ENCODE results near the gene NOL11. TPM values are rescaled to one million over a fixed set of nuclear protein-coding genes. Genes with fewer than 3 reads are reported as not detected.

Gene NOL11
- total and polyA plus RNA-seq, 2 of the 8 experiments (the other 6 are each of a cell fraction or from before 2014, with no cell fraction given) = 58.0 to 97.2 TPM

DNA sequence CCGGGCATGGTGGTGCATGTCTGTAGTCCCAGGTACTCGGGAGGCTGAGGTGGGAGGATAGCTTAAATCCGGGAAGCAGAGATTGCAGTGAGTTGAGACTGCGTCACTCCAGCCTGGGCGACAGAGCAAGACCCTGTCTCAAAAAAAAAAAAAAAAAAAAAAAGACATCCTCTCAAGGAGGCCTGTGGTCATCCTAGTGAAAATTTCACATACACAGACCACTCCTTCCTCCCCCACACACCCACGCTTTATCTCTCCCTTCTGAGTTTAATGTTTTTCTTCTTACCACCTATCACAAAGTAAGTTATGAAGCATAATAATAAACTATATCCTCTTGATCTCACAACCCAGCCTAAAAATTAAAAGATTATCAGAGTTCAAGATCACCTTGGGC, 1.3 kb upstream of the NOL11 start (continued):
- no peak for TF ChIP-seq TBP (IDR thresholded peaks at IDR 0.05; ENCODE audit: low read depth, low read length)
- TF ChIP-seq PHF8 (conservative IDR thresholded peaks at IDR 0.05; ENCODE audit: low read depth, low read length) = no peak
- TF ChIP-seq KDM5A (IDR thresholded peaks at IDR 0.05; ENCODE audit: low read length) = no peak
- TF ChIP-seq, protein P1, sequence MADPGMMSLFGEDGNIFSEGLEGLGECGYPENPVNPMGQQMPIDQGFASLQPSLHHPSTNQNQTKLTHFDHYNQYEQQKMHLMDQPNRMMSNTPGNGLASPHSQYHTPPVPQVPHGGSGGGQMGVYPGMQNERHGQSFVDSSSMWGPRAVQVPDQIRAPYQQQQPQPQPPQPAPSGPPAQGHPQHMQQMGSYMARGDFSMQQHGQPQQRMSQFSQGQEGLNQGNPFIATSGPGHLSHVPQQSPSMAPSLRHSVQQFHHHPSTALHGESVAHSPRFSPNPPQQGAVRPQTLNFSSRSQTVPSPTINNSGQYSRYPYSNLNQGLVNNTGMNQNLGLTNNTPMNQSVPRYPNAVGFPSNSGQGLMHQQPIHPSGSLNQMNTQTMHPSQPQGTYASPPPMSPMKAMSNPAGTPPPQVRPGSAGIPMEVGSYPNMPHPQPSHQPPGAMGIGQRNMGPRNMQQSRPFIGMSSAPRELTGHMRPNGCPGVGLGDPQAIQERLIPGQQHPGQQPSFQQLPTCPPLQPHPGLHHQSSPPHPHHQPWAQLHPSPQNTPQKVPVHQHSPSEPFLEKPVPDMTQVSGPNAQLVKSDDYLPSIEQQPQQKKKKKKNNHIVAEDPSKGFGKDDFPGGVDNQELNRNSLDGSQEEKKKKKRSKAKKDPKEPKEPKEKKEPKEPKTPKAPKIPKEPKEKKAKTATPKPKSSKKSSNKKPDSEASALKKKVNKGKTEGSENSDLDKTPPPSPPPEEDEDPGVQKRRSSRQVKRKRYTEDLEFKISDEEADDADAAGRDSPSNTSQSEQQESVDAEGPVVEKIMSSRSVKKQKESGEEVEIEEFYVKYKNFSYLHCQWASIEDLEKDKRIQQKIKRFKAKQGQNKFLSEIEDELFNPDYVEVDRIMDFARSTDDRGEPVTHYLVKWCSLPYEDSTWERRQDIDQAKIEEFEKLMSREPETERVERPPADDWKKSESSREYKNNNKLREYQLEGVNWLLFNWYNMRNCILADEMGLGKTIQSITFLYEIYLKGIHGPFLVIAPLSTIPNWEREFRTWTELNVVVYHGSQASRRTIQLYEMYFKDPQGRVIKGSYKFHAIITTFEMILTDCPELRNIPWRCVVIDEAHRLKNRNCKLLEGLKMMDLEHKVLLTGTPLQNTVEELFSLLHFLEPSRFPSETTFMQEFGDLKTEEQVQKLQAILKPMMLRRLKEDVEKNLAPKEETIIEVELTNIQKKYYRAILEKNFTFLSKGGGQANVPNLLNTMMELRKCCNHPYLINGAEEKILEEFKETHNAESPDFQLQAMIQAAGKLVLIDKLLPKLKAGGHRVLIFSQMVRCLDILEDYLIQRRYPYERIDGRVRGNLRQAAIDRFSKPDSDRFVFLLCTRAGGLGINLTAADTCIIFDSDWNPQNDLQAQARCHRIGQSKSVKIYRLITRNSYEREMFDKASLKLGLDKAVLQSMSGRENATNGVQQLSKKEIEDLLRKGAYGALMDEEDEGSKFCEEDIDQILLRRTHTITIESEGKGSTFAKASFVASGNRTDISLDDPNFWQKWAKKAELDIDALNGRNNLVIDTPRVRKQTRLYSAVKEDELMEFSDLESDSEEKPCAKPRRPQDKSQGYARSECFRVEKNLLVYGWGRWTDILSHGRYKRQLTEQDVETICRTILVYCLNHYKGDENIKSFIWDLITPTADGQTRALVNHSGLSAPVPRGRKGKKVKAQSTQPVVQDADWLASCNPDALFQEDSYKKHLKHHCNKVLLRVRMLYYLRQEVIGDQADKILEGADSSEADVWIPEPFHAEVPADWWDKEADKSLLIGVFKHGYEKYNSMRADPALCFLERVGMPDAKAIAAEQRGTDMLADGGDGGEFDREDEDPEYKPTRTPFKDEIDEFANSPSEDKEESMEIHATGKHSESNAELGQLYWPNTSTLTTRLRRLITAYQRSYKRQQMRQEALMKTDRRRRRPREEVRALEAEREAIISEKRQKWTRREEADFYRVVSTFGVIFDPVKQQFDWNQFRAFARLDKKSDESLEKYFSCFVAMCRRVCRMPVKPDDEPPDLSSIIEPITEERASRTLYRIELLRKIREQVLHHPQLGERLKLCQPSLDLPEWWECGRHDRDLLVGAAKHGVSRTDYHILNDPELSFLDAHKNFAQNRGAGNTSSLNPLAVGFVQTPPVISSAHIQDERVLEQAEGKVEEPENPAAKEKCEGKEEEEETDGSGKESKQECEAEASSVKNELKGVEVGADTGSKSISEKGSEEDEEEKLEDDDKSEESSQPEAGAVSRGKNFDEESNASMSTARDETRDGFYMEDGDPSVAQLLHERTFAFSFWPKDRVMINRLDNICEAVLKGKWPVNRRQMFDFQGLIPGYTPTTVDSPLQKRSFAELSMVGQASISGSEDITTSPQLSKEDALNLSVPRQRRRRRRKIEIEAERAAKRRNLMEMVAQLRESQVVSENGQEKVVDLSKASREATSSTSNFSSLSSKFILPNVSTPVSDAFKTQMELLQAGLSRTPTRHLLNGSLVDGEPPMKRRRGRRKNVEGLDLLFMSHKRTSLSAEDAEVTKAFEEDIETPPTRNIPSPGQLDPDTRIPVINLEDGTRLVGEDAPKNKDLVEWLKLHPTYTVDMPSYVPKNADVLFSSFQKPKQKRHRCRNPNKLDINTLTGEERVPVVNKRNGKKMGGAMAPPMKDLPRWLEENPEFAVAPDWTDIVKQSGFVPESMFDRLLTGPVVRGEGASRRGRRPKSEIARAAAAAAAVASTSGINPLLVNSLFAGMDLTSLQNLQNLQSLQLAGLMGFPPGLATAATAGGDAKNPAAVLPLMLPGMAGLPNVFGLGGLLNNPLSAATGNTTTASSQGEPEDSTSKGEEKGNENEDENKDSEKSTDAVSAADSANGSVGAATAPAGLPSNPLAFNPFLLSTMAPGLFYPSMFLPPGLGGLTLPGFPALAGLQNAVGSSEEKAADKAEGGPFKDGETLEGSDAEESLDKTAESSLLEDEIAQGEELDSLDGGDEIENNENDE (IDR thresholded peaks at IDR 0.05; ENCODE audit: insufficient replicate concordance, low read length) = no peak
